Large intestine (tissue), 3 donors: ENCODE data around the gene AKT1S1. TPM values are rescaled to one million over a fixed set of nuclear protein-coding genes. Genes with fewer than 3 reads are reported as not detected.

ENCODE experiments used
- DNase-seq, 2 donors: peaks; one replicate each; pipeline versions ENCODE4 v3.0.0 to v3.0.0-alpha.2; 2013
- H3K27ac ChIP-seq: one replicate; pipeline ENCODE4 v1.5.1; 2013; ENCODE audit warnings: low read length
- H3K27me3 ChIP-seq: 2 replicates; pipeline ENCODE4 v1.6.1; 2013; ENCODE audit warnings: low read length; ENCODE audit not compliant: control insufficient read depth, insufficient read depth
- H3K36me3 ChIP-seq: 2 replicates; pipeline ENCODE4 v1.6.1; 2013; ENCODE audit warnings: low read length; ENCODE audit not compliant: control insufficient read depth, insufficient read depth
- H3K4me1 ChIP-seq: one replicate; pipeline ENCODE4 v1.6.1; 2013; ENCODE audit warnings: low read length; ENCODE audit not compliant: control insufficient read depth, insufficient read depth
- H3K4me3 ChIP-seq: one replicate; pipeline ENCODE4 v1.5.1; 2013; ENCODE audit warnings: low read length
- H3K9me3 ChIP-seq: one replicate; pipeline ENCODE4 v1.6.1; 2013; ENCODE audit warnings: mild to moderate bottlenecking, low read depth, low read length, moderate library complexity; ENCODE audit not compliant: control insufficient read depth
- WGBS: methylation state at CpG from one replicate; pipeline ENCODE4 v1.1.5; 2013; ENCODE audit warnings: low lambda C conversion rate; ENCODE audit not compliant: insufficient coverage; 5-methylcytosine and 5-hydroxymethylcytosine counted together
- polyA plus RNA-seq: library from polyadenylated mRNA; unstranded; fragments of 120-200 nt; gene quantifications from one replicate; pipeline ENCODE4 v1.2.1, GENCODE V29; 2013

The AKT1S1 gene
- polyA plus RNA-seq, 1 donor, result 38.5 TPM

- no peaks in the 10 kb centered on the region for H3K27me3 ChIP-seq
- no peaks in the 10 kb centered on the region for H3K4me1 ChIP-seq
- WGBS, result 100% methylated on average over 1 of the region's 3 CpGs
- H3K27ac ChIP-seq, result no peak overlapping the region
- H3K9me3 ChIP-seq, result no peaks in the 10 kb centered on the region
- H3K36me3 ChIP-seq, result peaks cover 21% of the 10 kb centered on the region
- DNase-seq, result no peak
- no peak overlapping the region for H3K4me3 ChIP-seq
Measured at GRCh38 chr19:49843265-49843664, 33.9 kb downstream of the AKT1S1 start.

GRCh38 chr19:49840736-49841249, 36.4 kb downstream of the AKT1S1 start:
- Histone ChIP-seq H3K4me1 (no peaks in the 10 kb centered on the region), H3K27ac (no peak overlapping the region), H3K9me3 (no peaks in the 10 kb centered on the region), H3K4me3 (no peak overlapping the region), H3K27me3 (no peaks in the 10 kb centered on the region), H3K36me3 (peaks cover 46% of the 10 kb centered on the region)
- DNase-seq, result no peak
- 88% methylated on average over 5 of the region's 17 CpGs for WGBS

- Histone ChIP-seq H3K9me3 (no peaks in the 10 kb centered on the region), H3K4me1 (no peaks in the 10 kb centered on the region), H3K27me3 (no peaks in the 10 kb centered on the region), H3K4me3 (no peak overlapping the region), H3K36me3 (peaks cover 51% of the 10 kb centered on the region), H3K27ac (no peak overlapping the region)
- WGBS, result 60% methylated on average over 2 of the region's 11 CpGs
- DNase-seq, result no peak
Measured at GRCh38 chr19:49840321-49840720, 36.8 kb downstream of the AKT1S1 start.

GRCh38 chr19:49839713-49840112, 37.4 kb downstream of the AKT1S1 start:
- H3K9me3 ChIP-seq, result no peaks in the 10 kb centered on the region
- peaks cover 57% of the 10 kb centered on the region for H3K36me3 ChIP-seq
- no peak overlapping the region for H3K4me3 ChIP-seq
- H3K4me1 ChIP-seq, result no peaks in the 10 kb centered on the region
- no CpG with 5 or more reads among the region's 11 CpGs for WGBS
- H3K27ac ChIP-seq, result no peak overlapping the region
- H3K27me3 ChIP-seq, result no peaks in the 10 kb centered on the region
- no peak for DNase-seq

GRCh38 chr19:49838885-49839588, 38.1 kb downstream of the AKT1S1 start:
- Histone ChIP-seq H3K4me1 (no peaks in the 10 kb centered on the region), H3K36me3 (peaks cover 63% of the 10 kb centered on the region), H3K9me3 (no peaks in the 10 kb centered on the region), H3K27ac (no peak overlapping the region), H3K4me3 (no peak overlapping the region), H3K27me3 (no peaks in the 10 kb centered on the region)
- no CpG with 5 or more reads among the region's 18 CpGs for WGBS
- DNase-seq, result no peak

GRCh38 chr19:49837425-49837824, 39.7 kb downstream of the AKT1S1 start:
- Histone ChIP-seq H3K4me3 (no peak overlapping the region), H3K36me3 (peaks cover 80% of the 10 kb centered on the region), H3K27me3 (no peaks in the 10 kb centered on the region), H3K4me1 (no peaks in the 10 kb centered on the region), H3K27ac (no peak overlapping the region), H3K9me3 (no peaks in the 10 kb centered on the region)
- no CpG with 5 or more reads among the region's 9 CpGs for WGBS
- DNase-seq, result no peak

GRCh38 chr19:49837009-49837310, 40.2 kb downstream of the AKT1S1 start:
- WGBS, result no CpG with 5 or more reads among the region's 5 CpGs
- DNase-seq, result no peak

GRCh38 chr19:49836176-49837008, 40.8 kb downstream of the AKT1S1 start:
- H3K27me3 ChIP-seq, result no peaks in the 10 kb centered on the region
- no peak overlapping the region for H3K4me3 ChIP-seq
- WGBS, result no CpG with 5 or more reads among the region's 20 CpGs
- no peaks in the 10 kb centered on the region for H3K4me1 ChIP-seq
- H3K9me3 ChIP-seq, result no peaks in the 10 kb centered on the region
- peaks cover 87% of the 10 kb centered on the region for H3K36me3 ChIP-seq
- no peak overlapping the region for H3K27ac ChIP-seq
- DNase-seq, result no peak

More at GRCh38 chr19:49837009-49837310, 40.2 kb downstream of the AKT1S1 start:
- Histone ChIP-seq H3K27ac (no peak overlapping the region), H3K4me1 (no peaks in the 10 kb centered on the region), H3K9me3 (no peaks in the 10 kb centered on the region), H3K27me3 (no peaks in the 10 kb centered on the region), H3K36me3 (peaks cover 83% of the 10 kb centered on the region), H3K4me3 (no peak overlapping the region)

- Histone ChIP-seq H3K27ac (no peak overlapping the region), H3K4me1 (no peaks in the 10 kb centered on the region), H3K27me3 (no peaks in the 10 kb centered on the region), H3K4me3 (no peak overlapping the region), H3K9me3 (no peaks in the 10 kb centered on the region), H3K36me3 (peaks cover 94% of the 10 kb centered on the region)
- no peak for DNase-seq
- whole genome bisulfite sequencing, result no CpG with 5 or more reads among the region's 12 CpGs
Measured at GRCh38 chr19:49835562-49835961, 41.6 kb downstream of the AKT1S1 start.

GRCh38 chr19:49833599-49833998, 43.6 kb downstream of the AKT1S1 start:
- Histone ChIP-seq H3K9me3 (no peaks in the 10 kb centered on the region), H3K4me1 (no peaks in the 10 kb centered on the region), H3K27ac (no peak overlapping the region), H3K27me3 (no peaks in the 10 kb centered on the region), H3K4me3 (no peak overlapping the region), H3K36me3 (peaks cover 98% of the 10 kb centered on the region)
- DNase-seq, result no peak
- no CpG with 5 or more reads among the region's 7 CpGs for WGBS
